Fibroblast of lung (primary cell): ENCODE data around the gene ASTN2. TPM values are rescaled to one million over a fixed set of nuclear protein-coding genes. Genes with fewer than 3 reads are reported as not detected.

Source experiments
- DNase-seq, 2 donors: peaks; one replicate each; pipeline versions ENCODE4 v3.0.0 to v3.0.0-alpha.2; 2010; ENCODE audit warnings: low read depth in 2 of 2
- H2AFZ ChIP-seq: 2 replicates; pipeline ENCODE4 v1.5.1; 2012; ENCODE audit warnings: low read length, control low read depth, inconsistent platforms
- H3K27ac ChIP-seq: 2 replicates; pipeline ENCODE4 v1.5.1; 2011; ENCODE audit warnings: low read length, control low read depth; ENCODE audit not compliant: insufficient read depth
- H3K27me3 ChIP-seq: 2 replicates; pipeline ENCODE4 v1.5.1; 2011; ENCODE audit warnings: mild to moderate bottlenecking, low read length; ENCODE audit not compliant: control insufficient read depth, insufficient read depth
- H3K36me3 ChIP-seq: 2 replicates; pipeline ENCODE4 v1.5.1; 2011; ENCODE audit warnings: low read length; ENCODE audit not compliant: control insufficient read depth, insufficient read depth
- H3K4me1 ChIP-seq: 2 replicates; pipeline ENCODE4 v1.5.1; 2011; ENCODE audit warnings: low read length; ENCODE audit not compliant: control insufficient read depth, insufficient read depth; ENCODE audit errors: extremely low read depth
- H3K4me2 ChIP-seq: 2 replicates; pipeline ENCODE4 v1.5.1; 2011; ENCODE audit warnings: low read length, control low read depth; ENCODE audit not compliant: insufficient read depth; ENCODE audit errors: extremely low read depth
- H3K4me3 ChIP-seq, 4 experiments: fragments of 200-600 bp in 1 of 4; sonication (generic) in 1 of 4; replicated peaks in 1 of 4; 2 replicates each; pipeline ENCODE4 v1.5.1; 2011 to 2016; ENCODE audit warnings: low read length in 4 of 4, low read depth in 3 of 4, mild to moderate bottlenecking in 3 of 4, control low read depth in 2 of 4, inconsistent platforms in 1 of 4, mixed read lengths in 1 of 4; ENCODE audit not compliant: insufficient read depth in 1 of 4; ENCODE audit errors: control extremely low read depth in 1 of 4
- H3K79me2 ChIP-seq: 2 replicates; pipeline ENCODE4 v1.5.1; 2012; ENCODE audit warnings: mild to moderate bottlenecking, low read length, inconsistent platforms; ENCODE audit not compliant: control insufficient read depth, insufficient read depth
- H3K9ac ChIP-seq: 2 replicates; pipeline ENCODE4 v1.5.1; 2011; ENCODE audit warnings: mild to moderate bottlenecking, low read length, control low read depth; ENCODE audit not compliant: insufficient read depth
- H3K9me3 ChIP-seq: 2 replicates; pipeline ENCODE4 v1.5.1; 2012; ENCODE audit warnings: low read depth, low read length; ENCODE audit not compliant: control insufficient read depth, insufficient read depth
- H4K20me1 ChIP-seq: 2 replicates; pipeline ENCODE4 v1.5.1; 2011; ENCODE audit warnings: low read length; ENCODE audit not compliant: control insufficient read depth, insufficient read depth; ENCODE audit errors: extremely low read depth
- EZH2 ChIP-seq: IDR thresholded peaks from 2 replicates; pipeline ENCODE4 v1.5.1; 2012; ENCODE audit warnings: low read length, control low read depth, mild to moderate bottlenecking; ENCODE audit errors: missing control alignments
- polyA minus RNA-seq: library from RNA; depleted of rRNA, polyadenylated mRNA; stranded (reverse); fragments of >200 nt; gene quantifications from 2 replicates; pipeline ENCODE4 v1.2.3, GENCODE V29; 2011; ENCODE audit warnings: low replicate concordance
- polyA plus RNA-seq, 2 donors: library from polyadenylated mRNA; depleted of rRNA in 1 of 2; stranded (reverse) in 1 of 2; unstranded in 1 of 2; fragments of >200 nt; gene quantifications; 2 replicates each; pipeline ENCODE4 v1.2.1, GENCODE V29; 2011 to 2012; ENCODE audit warnings: missing spikeins in 1 of 2
- total RNA-seq: library from RNA; depleted of rRNA; stranded (reverse); fragments of >200 nt; gene quantifications from 2 replicates; pipeline ENCODE4 v1.2.1, GENCODE V29; 2014
- TF ChIP-seq, protein P1 (sequence below), 2 donors: IDR thresholded peaks in 1 of 2; conservative IDR thresholded peaks in 1 of 2; 1 replicate in 1 of 2; 2 replicates in 1 of 2; pipeline ENCODE4 v1.5.1; 2011 to 2012; ENCODE audit warnings: low read length in 2 of 2, control low read depth in 1 of 2, inconsistent platforms in 1 of 2, low read depth in 1 of 2, mild to moderate bottlenecking in 1 of 2

Gene ASTN2, protein sequence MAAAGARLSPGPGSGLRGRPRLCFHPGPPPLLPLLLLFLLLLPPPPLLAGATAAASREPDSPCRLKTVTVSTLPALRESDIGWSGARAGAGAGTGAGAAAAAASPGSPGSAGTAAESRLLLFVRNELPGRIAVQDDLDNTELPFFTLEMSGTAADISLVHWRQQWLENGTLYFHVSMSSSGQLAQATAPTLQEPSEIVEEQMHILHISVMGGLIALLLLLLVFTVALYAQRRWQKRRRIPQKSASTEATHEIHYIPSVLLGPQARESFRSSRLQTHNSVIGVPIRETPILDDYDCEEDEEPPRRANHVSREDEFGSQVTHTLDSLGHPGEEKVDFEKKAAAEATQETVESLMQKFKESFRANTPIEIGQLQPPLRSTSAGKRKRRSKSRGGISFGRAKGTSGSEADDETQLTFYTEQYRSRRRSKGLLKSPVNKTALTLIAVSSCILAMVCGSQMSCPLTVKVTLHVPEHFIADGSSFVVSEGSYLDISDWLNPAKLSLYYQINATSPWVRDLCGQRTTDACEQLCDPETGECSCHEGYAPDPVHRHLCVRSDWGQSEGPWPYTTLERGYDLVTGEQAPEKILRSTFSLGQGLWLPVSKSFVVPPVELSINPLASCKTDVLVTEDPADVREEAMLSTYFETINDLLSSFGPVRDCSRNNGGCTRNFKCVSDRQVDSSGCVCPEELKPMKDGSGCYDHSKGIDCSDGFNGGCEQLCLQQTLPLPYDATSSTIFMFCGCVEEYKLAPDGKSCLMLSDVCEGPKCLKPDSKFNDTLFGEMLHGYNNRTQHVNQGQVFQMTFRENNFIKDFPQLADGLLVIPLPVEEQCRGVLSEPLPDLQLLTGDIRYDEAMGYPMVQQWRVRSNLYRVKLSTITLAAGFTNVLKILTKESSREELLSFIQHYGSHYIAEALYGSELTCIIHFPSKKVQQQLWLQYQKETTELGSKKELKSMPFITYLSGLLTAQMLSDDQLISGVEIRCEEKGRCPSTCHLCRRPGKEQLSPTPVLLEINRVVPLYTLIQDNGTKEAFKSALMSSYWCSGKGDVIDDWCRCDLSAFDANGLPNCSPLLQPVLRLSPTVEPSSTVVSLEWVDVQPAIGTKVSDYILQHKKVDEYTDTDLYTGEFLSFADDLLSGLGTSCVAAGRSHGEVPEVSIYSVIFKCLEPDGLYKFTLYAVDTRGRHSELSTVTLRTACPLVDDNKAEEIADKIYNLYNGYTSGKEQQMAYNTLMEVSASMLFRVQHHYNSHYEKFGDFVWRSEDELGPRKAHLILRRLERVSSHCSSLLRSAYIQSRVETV (N-terminal part only)
- total RNA-seq (11.3 and 19.2 TPM in 2 replicates), polyA plus RNA-seq (2.2 and 3.1 TPM in 2 replicates), polyA minus RNA-seq (7.7 and 9.2 TPM in 2 replicates)
- 2.3 and 3.6 TPM in 2 replicates for polyA plus RNA-seq (2012)

DNA sequence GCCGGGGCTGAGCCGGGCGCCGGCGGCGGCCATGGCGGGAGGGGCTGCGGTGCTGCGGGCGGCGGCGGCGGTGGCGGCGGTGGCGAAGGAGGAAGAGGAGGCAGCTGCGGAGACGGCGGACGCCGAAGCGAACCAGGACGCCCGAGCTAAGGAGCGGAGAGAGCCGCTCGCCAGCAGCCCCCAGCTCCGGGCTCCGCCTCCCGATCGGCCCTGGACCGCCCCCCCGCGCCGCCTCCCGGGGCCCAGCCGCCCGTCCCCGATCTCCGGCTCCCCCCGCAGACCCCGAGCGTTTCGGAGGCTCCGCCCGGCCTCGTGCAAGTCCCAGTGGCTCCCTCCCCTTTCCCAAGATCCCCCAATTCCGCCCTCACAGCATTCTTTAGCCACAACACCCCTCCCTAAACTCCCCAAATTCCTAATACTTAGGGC, at the start of gene ASTN2:
TSS of gene ASTN2 (minus strand) at position 152 of the 426 bp plus-strand sequence. CDS start at position 33, 119 bp downstream.
- H2AFZ ChIP-seq: no peak within 1 kb of the TSS
- H3K36me3 ChIP-seq: no peaks in the 10 kb centered on the region
- DNase-seq: peak in 1 of 2 donors; percentile 4
- no peaks in the 10 kb centered on the region for H3K4me1 ChIP-seq
- no peak within 1 kb of the TSS for H3K9ac ChIP-seq
- TF ChIP-seq EZH2: no peak
- TF ChIP-seq, protein P1, sequence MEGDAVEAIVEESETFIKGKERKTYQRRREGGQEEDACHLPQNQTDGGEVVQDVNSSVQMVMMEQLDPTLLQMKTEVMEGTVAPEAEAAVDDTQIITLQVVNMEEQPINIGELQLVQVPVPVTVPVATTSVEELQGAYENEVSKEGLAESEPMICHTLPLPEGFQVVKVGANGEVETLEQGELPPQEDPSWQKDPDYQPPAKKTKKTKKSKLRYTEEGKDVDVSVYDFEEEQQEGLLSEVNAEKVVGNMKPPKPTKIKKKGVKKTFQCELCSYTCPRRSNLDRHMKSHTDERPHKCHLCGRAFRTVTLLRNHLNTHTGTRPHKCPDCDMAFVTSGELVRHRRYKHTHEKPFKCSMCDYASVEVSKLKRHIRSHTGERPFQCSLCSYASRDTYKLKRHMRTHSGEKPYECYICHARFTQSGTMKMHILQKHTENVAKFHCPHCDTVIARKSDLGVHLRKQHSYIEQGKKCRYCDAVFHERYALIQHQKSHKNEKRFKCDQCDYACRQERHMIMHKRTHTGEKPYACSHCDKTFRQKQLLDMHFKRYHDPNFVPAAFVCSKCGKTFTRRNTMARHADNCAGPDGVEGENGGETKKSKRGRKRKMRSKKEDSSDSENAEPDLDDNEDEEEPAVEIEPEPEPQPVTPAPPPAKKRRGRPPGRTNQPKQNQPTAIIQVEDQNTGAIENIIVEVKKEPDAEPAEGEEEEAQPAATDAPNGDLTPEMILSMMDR (conservative IDR thresholded peaks at IDR 0.05 in 1 of 2, IDR thresholded peaks at IDR 0.05 in 1 of 2; ENCODE audit: low read depth in 1 of 2, low read length in 2 of 2): no peak
- H3K27me3 ChIP-seq: peaks cover 24% of the 10 kb centered on the region
- no peaks in the 10 kb centered on the region for H3K9me3 ChIP-seq
- H3K4me3 ChIP-seq: peak within 1 kb of the TSS in 1 of 4 experiments; percentile 36
- no peaks in the 10 kb centered on the region for H3K79me2 ChIP-seq
- H3K4me2 ChIP-seq: peak within 1 kb of the TSS; percentile 25
- H3K27ac ChIP-seq: no peak within 1 kb of the TSS
- no peaks in the 10 kb centered on the region for H4K20me1 ChIP-seq

DNA sequence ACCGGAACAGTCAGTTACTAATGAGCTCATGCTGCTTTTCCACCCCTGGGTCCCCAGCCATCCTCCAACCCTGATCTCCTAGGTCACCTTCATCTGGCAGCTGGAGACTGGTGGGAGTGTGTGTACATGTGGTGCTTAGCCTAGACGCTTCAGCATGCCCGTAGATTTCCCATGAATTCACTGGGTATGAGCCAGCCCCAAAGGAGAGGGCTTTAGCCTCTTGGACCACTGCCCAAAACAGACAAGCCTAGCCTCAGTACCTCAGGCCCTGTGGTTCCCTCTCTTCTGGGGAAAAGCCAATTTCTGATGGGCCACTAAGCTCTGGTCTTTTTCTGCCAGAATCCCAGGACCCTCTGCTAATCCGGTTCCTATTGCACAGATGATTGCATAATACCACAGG, 48.0 kb upstream of the ASTN2 start:
- no peaks in the 10 kb centered on the region for H3K36me3 ChIP-seq
- TF ChIP-seq, protein P1 (conservative IDR thresholded peaks at IDR 0.05 in 1 of 2, IDR thresholded peaks at IDR 0.05 in 1 of 2; ENCODE audit: low read depth in 1 of 2, low read length in 2 of 2): no peak
- TF ChIP-seq EZH2: no peak
- no peak overlapping the region for H3K27ac ChIP-seq
- H3K4me3 ChIP-seq: no peak overlapping the region
- H2AFZ ChIP-seq: no peak overlapping the region
- H3K27me3 ChIP-seq: no peaks in the 10 kb centered on the region
- no peak overlapping the region for H3K4me2 ChIP-seq
- no peaks in the 10 kb centered on the region for H3K9me3 ChIP-seq
- no peak for DNase-seq
- H3K79me2 ChIP-seq: no peaks in the 10 kb centered on the region
- H3K4me1 ChIP-seq: no peaks in the 10 kb centered on the region
- H3K9ac ChIP-seq: no peak overlapping the region
- H4K20me1 ChIP-seq: no peaks in the 10 kb centered on the region
